ENCODE measurements around the gene SEMA3A. TPM values are rescaled to one million over a fixed set of nuclear protein-coding genes. Genes with fewer than 3 reads are reported as not detected.
"Not testable (repeated sequence)": the region's sequence is repeated elsewhere in the genome, so short reads cannot be mapped to it uniquely, and the experiment has no call there.

SEMA3A gene
- total RNA-seq (24.3 TPM), polyA plus RNA-seq (12.9 TPM)

GRCh38 chr7:84194484-84195271, at the start of gene SEMA3A:
Gene SEMA3A (minus strand): TSS chr7:84194789. CDS start chr7:84194586, 203 bp downstream.
- Histone ChIP-seq H3K27ac (ENCODE audit: low read depth) (peak within 1 kb of the TSS; percentile 28), H3K36me3 (ENCODE audit: insufficient read depth) (no peaks in the 10 kb centered on the region), H3K4me3 (ENCODE audit: low read depth, low read length) (peak within 1 kb of the TSS; percentile 49), H3K4me1 (ENCODE audit: insufficient read depth) (no peaks in the 10 kb centered on the region)
- WGBS, result under 1% methylated on average over 15 of the region's 15 CpGs
- DNase-seq (ENCODE audit: extremely low spot score), result peak; percentile 51

DNA sequence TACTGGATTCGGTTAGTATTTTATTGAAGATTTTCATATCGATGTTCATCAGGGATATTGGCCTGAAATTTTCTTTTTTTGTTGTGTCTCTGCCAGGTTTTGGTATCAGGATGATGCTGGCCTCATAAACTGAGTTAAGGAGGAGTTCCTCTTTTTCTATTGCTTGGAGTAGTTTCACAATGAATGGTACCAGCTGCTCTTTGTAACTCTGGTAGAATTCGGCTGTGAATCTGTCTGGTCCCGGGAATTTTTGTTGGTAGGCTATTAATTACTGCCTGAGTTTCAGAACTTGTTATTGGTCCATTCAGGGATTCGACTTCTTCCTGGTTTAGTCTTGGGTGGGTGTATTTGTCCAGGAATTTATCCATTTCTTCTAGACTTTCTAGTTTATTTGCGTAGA, 48.4 kb upstream of the SEMA3A start:
- DNase-seq (ENCODE audit: extremely low spot score); H3K27ac ChIP-seq (ENCODE audit: low read depth); H3K4me1 ChIP-seq (ENCODE audit: insufficient read depth); H3K4me3 ChIP-seq (ENCODE audit: low read depth, low read length); H3K36me3 ChIP-seq (ENCODE audit: insufficient read depth): not testable (repeated sequence)
- WGBS, result 81% methylated on average over 6 of the region's 6 CpGs

DNA sequence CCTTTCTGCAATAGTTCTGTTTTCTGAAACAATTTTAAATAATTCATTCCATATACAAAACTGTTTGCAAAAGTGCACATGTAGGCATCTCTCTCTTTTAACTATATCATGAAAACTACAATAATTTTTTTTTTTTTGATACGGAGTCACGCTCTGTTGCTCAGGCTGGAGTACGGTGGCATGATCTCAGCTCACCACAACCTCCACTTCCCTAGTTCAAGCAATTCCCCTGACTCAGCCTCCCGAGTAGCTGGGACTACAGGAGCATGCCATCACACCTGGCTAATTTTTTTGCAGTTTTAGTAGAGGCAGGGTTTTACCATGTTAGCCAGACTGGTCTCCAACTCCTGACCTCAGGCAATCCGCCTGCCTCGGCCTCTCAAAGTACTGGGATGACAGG, 44.0 kb upstream of the SEMA3A start:
- H3K27ac ChIP-seq (ENCODE audit: low read depth), result no peak overlapping the region
- H3K4me1 ChIP-seq (ENCODE audit: insufficient read depth), result no peaks in the 10 kb centered on the region
- H3K4me3 ChIP-seq (ENCODE audit: low read depth, low read length), result no peak overlapping the region
- WGBS, result 97% methylated on average over 6 of the region's 6 CpGs
- H3K36me3 ChIP-seq (ENCODE audit: insufficient read depth), result no peaks in the 10 kb centered on the region
- DNase-seq (ENCODE audit: extremely low spot score), result no peak

- no peak for DNase-seq (ENCODE audit: extremely low spot score)
- Histone ChIP-seq H3K36me3 (ENCODE audit: insufficient read depth) (no peaks in the 10 kb centered on the region), H3K4me3 (ENCODE audit: low read depth, low read length) (no peak overlapping the region), H3K27ac (ENCODE audit: low read depth) (no peak overlapping the region), H3K4me1 (ENCODE audit: insufficient read depth) (no peaks in the 10 kb centered on the region)
- WGBS, result 90% methylated on average over 1 of the region's 1 CpG
Measured at GRCh38 chr7:84237533-84238173, 43.1 kb upstream of the SEMA3A start.

- H3K27ac ChIP-seq (ENCODE audit: low read depth), result no peak overlapping the region
- DNase-seq (ENCODE audit: extremely low spot score), result no peak
- 86% methylated on average over 3 of the region's 3 CpGs for WGBS
Measured at GRCh38 chr7:84236398-84236797, 41.8 kb upstream of the SEMA3A start.

DNA sequence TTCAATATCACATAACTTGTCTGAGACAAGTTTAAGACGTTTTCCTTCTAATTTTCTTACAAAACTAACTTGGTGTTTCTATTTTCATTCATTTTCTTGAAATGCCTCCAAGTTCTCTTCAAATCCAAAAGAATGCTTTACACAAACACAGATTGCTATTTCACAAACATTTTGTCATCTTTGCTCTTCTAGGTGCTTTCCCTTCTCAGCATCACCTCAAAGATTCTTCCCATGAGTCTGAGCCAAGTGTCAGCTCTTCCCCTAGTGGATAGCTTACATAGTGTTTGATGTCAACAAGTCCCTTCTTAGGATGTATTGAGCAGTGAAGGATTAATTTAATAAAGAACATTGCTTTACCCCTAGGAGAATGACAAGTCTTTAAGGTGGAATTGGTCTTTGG, 38.1 kb upstream of the SEMA3A start:
- 13% methylated on average over 1 of the region's 1 CpG for WGBS
- DNase-seq (ENCODE audit: extremely low spot score), result no peak
- no peaks in the 10 kb centered on the region for H3K36me3 ChIP-seq (ENCODE audit: insufficient read depth)
- no peak overlapping the region for H3K4me3 ChIP-seq (ENCODE audit: low read depth, low read length)
- H3K4me1 ChIP-seq (ENCODE audit: insufficient read depth), result no peaks in the 10 kb centered on the region
- no peak overlapping the region for H3K27ac ChIP-seq (ENCODE audit: low read depth)

More at GRCh38 chr7:84236398-84236797, 41.8 kb upstream of the SEMA3A start:
- H3K4me3 ChIP-seq (ENCODE audit: low read depth, low read length), result no peak overlapping the region
- H3K4me1 ChIP-seq (ENCODE audit: insufficient read depth), result no peaks in the 10 kb centered on the region
- H3K36me3 ChIP-seq (ENCODE audit: insufficient read depth), result no peaks in the 10 kb centered on the region

DNA sequence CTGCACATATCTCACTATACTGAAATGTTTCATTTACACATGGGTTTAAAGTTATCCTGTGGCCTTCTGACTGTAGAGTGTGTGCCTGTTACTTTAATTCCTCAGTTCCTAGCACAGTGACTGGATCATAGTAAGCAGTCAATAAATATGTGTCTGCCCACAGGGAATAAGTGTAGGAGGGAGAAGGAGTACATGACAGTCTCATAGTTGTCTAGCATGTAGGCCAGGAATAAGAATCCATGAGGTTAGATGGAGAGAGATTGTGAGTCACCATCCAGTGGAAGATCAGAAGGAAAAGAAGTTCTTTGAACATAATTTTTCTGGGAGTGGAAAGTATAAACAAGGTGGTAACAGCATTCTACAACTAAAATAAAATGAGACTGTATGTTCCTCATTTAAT, 36.6 kb upstream of the SEMA3A start:
- no peak overlapping the region for H3K4me3 ChIP-seq (ENCODE audit: low read depth, low read length)
- H3K4me1 ChIP-seq (ENCODE audit: insufficient read depth), result no peaks in the 10 kb centered on the region
- DNase-seq (ENCODE audit: extremely low spot score), result no peak
- H3K36me3 ChIP-seq (ENCODE audit: insufficient read depth), result no peaks in the 10 kb centered on the region
- no peak overlapping the region for H3K27ac ChIP-seq (ENCODE audit: low read depth)

GRCh38 chr7:84230491-84230890, 35.9 kb upstream of the SEMA3A start:
- Histone ChIP-seq H3K4me1 (ENCODE audit: insufficient read depth) (no peaks in the 10 kb centered on the region), H3K36me3 (ENCODE audit: insufficient read depth) (no peaks in the 10 kb centered on the region), H3K27ac (ENCODE audit: low read depth) (no peak overlapping the region), H3K4me3 (ENCODE audit: low read depth, low read length) (no peak overlapping the region)
- WGBS, result 90% methylated on average over 3 of the region's 3 CpGs
- no peak for DNase-seq (ENCODE audit: extremely low spot score)

GRCh38 chr7:84228526-84228925, 33.9 kb upstream of the SEMA3A start:
- Histone ChIP-seq H3K36me3 (ENCODE audit: insufficient read depth) (no peaks in the 10 kb centered on the region), H3K4me3 (ENCODE audit: low read depth, low read length) (no peak overlapping the region), H3K27ac (ENCODE audit: low read depth) (no peak overlapping the region), H3K4me1 (ENCODE audit: insufficient read depth) (no peaks in the 10 kb centered on the region)
- 67% methylated on average over 2 of the region's 2 CpGs for WGBS
- no peak for DNase-seq (ENCODE audit: extremely low spot score)

GRCh38 chr7:84226759-84227158, 32.2 kb upstream of the SEMA3A start:
- no peaks in the 10 kb centered on the region for H3K36me3 ChIP-seq (ENCODE audit: insufficient read depth)
- H3K4me3 ChIP-seq (ENCODE audit: low read depth, low read length), result no peak overlapping the region
- no peak overlapping the region for H3K27ac ChIP-seq (ENCODE audit: low read depth)
- 93% methylated on average over 2 of the region's 2 CpGs for WGBS
- H3K4me1 ChIP-seq (ENCODE audit: insufficient read depth), result no peaks in the 10 kb centered on the region
- DNase-seq (ENCODE audit: extremely low spot score), result no peak

- Histone ChIP-seq H3K4me1 (ENCODE audit: insufficient read depth) (no peaks in the 10 kb centered on the region), H3K36me3 (ENCODE audit: insufficient read depth) (no peaks in the 10 kb centered on the region), H3K27ac (ENCODE audit: low read depth) (no peak overlapping the region), H3K4me3 (ENCODE audit: low read depth, low read length) (no peak overlapping the region)
- WGBS, result 93% methylated on average over 2 of the region's 2 CpGs
- no peak for DNase-seq (ENCODE audit: extremely low spot score)
Measured at GRCh38 chr7:84224505-84224904, 29.9 kb upstream of the SEMA3A start.

GRCh38 chr7:84219310-84219709, 24.7 kb upstream of the SEMA3A start:
- 91% methylated on average over 2 of the region's 2 CpGs for WGBS
- no peaks in the 10 kb centered on the region for H3K4me1 ChIP-seq (ENCODE audit: insufficient read depth)
- DNase-seq (ENCODE audit: extremely low spot score), result no peak
- H3K27ac ChIP-seq (ENCODE audit: low read depth), result no peak overlapping the region
- H3K36me3 ChIP-seq (ENCODE audit: insufficient read depth), result no peaks in the 10 kb centered on the region
- no peak overlapping the region for H3K4me3 ChIP-seq (ENCODE audit: low read depth, low read length)

GRCh38 chr7:84218681-84219080, 24.1 kb upstream of the SEMA3A start:
- no peaks in the 10 kb centered on the region for H3K36me3 ChIP-seq (ENCODE audit: insufficient read depth)
- WGBS, result 48% methylated on average over 2 of the region's 2 CpGs

GRCh38 chr7:84216472-84216871, 21.9 kb upstream of the SEMA3A start:
- Histone ChIP-seq H3K4me3 (ENCODE audit: low read depth, low read length) (no peak overlapping the region), H3K36me3 (ENCODE audit: insufficient read depth) (no peaks in the 10 kb centered on the region), H3K27ac (ENCODE audit: low read depth) (no peak overlapping the region), H3K4me1 (ENCODE audit: insufficient read depth) (no peaks in the 10 kb centered on the region)
- DNase-seq (ENCODE audit: extremely low spot score), result no peak
- 51% methylated on average over 1 of the region's 1 CpG for WGBS

More at GRCh38 chr7:84218681-84219080, 24.1 kb upstream of the SEMA3A start:
- DNase-seq (ENCODE audit: extremely low spot score), result no peak
- H3K4me3 ChIP-seq (ENCODE audit: low read depth, low read length), result no peak overlapping the region
- H3K27ac ChIP-seq (ENCODE audit: low read depth), result no peak overlapping the region
- no peaks in the 10 kb centered on the region for H3K4me1 ChIP-seq (ENCODE audit: insufficient read depth)
